GM12878 (cell line): ENCODE data around the gene BORCS6. TPM values are rescaled to one million over a fixed set of nuclear protein-coding genes. Genes with fewer than 3 reads are reported as not detected.
A peak's percentile ranks its signal among the peaks of the same experiment; 100 is the strongest.

Experiments
- FOXK2 ChIP-seq: fragments of 450-650 bp; IDR thresholded peaks from 2 replicates; pipeline ENCODE4 v1.6.1; 2017; ENCODE audit warnings: mild to moderate bottlenecking, moderate library complexity
- GABPA ChIP-seq: IDR thresholded peaks from 2 replicates; pipeline ENCODE4 v1.6.1; 2014; ENCODE audit warnings: antibody characterized with exemption, low read depth, mild to moderate bottlenecking, inconsistent platforms
- KAT2A ChIP-seq: conservative IDR thresholded peaks from 2 replicates; pipeline ENCODE4 v1.6.1; 2011; ENCODE audit warnings: low read depth, low read length; ENCODE audit not compliant: control insufficient read depth
- MEF2B ChIP-seq: fragments of 450-650 bp; IDR thresholded peaks from 2 replicates; pipeline ENCODE4 v1.6.1; 2018; ENCODE audit warnings: mild to moderate bottlenecking, moderate library complexity; ENCODE audit not compliant: partially characterized antibody, poor library complexity, severe bottlenecking
- MXI1 ChIP-seq: fragments of 150-350 bp; IDR thresholded peaks from 2 replicates; pipeline ENCODE4 v1.6.1; 2011; ENCODE audit warnings: low read depth, mild to moderate bottlenecking, inconsistent platforms, low read length, improper control_type of control experiment
- NR2C1 ChIP-seq: fragments of 450-650 bp; IDR thresholded peaks from 2 replicates; pipeline ENCODE4 v1.6.1; 2017; ENCODE audit warnings: antibody characterized with exemption, mild to moderate bottlenecking, moderate library complexity
- RAD21 ChIP-seq: IDR thresholded peaks from 2 replicates; pipeline ENCODE4 v1.6.1; 2011; ENCODE audit warnings: mild to moderate bottlenecking, low read depth, low read length, moderate library complexity; ENCODE audit not compliant: insufficient read depth
- RAD51 ChIP-seq: fragments of 450-650 bp; IDR thresholded peaks from 2 replicates; pipeline ENCODE4 v1.6.1; 2016; ENCODE audit warnings: moderate library complexity, mild to moderate bottlenecking, inconsistent platforms
- RCOR1 ChIP-seq: conservative IDR thresholded peaks from 2 replicates; pipeline ENCODE4 v1.6.1; 2012; ENCODE audit warnings: low read depth, low read length, improper control_type of control experiment
- TBL1XR1 ChIP-seq: IDR thresholded peaks from 2 replicates; pipeline ENCODE4 v1.6.1; 2012; ENCODE audit warnings: low read depth, low read length, improper control_type of control experiment
- YBX1 ChIP-seq: fragments of 450-650 bp; IDR thresholded peaks from 2 replicates; pipeline ENCODE4 v1.6.1; 2016; ENCODE audit warnings: antibody characterized with exemption
- ZNF207 ChIP-seq: fragments of 450-650 bp; IDR thresholded peaks from 2 replicates; pipeline ENCODE4 v1.6.1; 2014; ENCODE audit warnings: antibody characterized with exemption, mild to moderate bottlenecking, borderline replicate concordance
- ZNF384 ChIP-seq: IDR thresholded peaks from 2 replicates; pipeline ENCODE4 v1.6.1; 2012; ENCODE audit warnings: low read depth, mild to moderate bottlenecking, low read length, improper control_type of control experiment, borderline replicate concordance
- polyA plus RNA-seq, 11 experiments: library from polyadenylated mRNA; depleted of rRNA in 4 of 11; unstranded in 6 of 11; stranded (reverse) in 5 of 11; fragments of >200 nt; fragmentation: Nextera tagmentation in 4 of 11; fragmentation: Illumina TruSeq in 1 of 11; extraction: Ambion mirVana in 4 of 11; extraction: Trizol in 1 of 11; gene quantifications; 1 replicate in 1 of 11; 2 replicates in 10 of 11; pipeline versions ENCODE4 v1.2.1 to v1.2.3, GENCODE V29; 2011 to 2016; ENCODE audit warnings: inconsistent platforms in 2 of 11, missing spikeins in 2 of 11, low read depth in 1 of 11
- total RNA-seq, 4 experiments: library from RNA; depleted of rRNA in 3 of 4; stranded (reverse); fragments of >200 nt in 3 of 4; fragmentation: Illumina TruSeq in 1 of 4; extraction: Trizol in 1 of 4; gene quantifications; 2 replicates each; pipeline versions ENCODE4 v1.2.1 to v1.2.3, GENCODE V29; 2013 to 2021
- TF ChIP-seq, protein P1 (sequence below): fragments of 150-350 bp; IDR thresholded peaks from 2 replicates; pipeline ENCODE4 v1.6.1; 2016; ENCODE audit warnings: low read depth, low read length
- TF ChIP-seq, protein P2 (sequence below): IDR thresholded peaks from 2 replicates; pipeline ENCODE4 v1.6.1; 2011; ENCODE audit warnings: low read depth, mild to moderate bottlenecking, low read length, moderate library complexity, borderline replicate concordance; ENCODE audit errors: extremely low read depth
- TF ChIP-seq, protein P3 (sequence below): fragments of 450-650 bp; IDR thresholded peaks from 2 replicates; pipeline ENCODE4 v1.6.1; 2014; ENCODE audit warnings: mild to moderate bottlenecking
- TF ChIP-seq, protein P4 (sequence below): fragments of 450-650 bp; IDR thresholded peaks from 2 replicates; pipeline ENCODE4 v1.6.1; 2017; ENCODE audit warnings: mild to moderate bottlenecking
- TF ChIP-seq, protein P5 (sequence below): fragments of 450-650 bp; IDR thresholded peaks from 2 replicates; pipeline ENCODE4 v1.6.1; 2017; ENCODE audit warnings: mild to moderate bottlenecking, moderate library complexity

Gene BORCS6
- total and polyA plus RNA-seq, 10 of the 15 experiments (the other 5 are each of a cell fraction or from before 2014, with no cell fraction given): 0.37 to 14.1 (median 6.7) TPM

DNA sequence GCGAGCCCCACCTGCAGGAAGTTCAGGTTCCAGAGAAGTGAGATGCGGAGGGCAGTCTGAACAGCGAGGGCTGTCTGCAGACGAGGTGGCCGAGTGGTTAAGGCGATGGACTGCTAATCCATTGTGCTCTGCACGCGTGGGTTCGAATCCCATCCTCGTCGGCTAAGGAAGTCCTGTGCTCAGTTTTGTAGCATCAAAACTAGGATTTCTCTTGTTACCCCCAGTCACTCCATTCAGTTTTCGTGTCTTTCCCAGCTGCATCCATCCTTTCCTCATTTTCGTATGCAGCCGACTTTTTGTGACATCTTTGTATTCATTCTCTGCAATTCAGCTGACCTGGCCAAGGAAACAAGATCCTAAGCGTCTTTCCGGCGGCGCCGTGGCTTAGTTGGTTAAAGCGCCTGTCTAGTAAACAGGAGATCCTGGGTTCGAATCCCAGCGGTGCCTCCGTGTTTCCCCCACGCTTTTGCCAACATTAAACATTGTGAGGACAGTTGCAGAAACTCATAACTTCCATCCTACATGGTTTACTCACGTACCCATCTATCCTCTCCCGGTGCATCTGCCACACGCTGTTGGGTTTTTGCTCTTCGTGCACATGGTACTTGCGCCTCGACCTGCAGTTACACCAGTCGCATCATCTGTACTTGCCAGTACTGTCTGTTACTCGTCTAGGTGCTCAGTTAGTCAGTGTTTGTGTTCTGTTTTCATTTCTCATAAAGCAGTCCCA, 3.0 kb downstream of the BORCS6 start (continued):
- TF ChIP-seq, protein P1, sequence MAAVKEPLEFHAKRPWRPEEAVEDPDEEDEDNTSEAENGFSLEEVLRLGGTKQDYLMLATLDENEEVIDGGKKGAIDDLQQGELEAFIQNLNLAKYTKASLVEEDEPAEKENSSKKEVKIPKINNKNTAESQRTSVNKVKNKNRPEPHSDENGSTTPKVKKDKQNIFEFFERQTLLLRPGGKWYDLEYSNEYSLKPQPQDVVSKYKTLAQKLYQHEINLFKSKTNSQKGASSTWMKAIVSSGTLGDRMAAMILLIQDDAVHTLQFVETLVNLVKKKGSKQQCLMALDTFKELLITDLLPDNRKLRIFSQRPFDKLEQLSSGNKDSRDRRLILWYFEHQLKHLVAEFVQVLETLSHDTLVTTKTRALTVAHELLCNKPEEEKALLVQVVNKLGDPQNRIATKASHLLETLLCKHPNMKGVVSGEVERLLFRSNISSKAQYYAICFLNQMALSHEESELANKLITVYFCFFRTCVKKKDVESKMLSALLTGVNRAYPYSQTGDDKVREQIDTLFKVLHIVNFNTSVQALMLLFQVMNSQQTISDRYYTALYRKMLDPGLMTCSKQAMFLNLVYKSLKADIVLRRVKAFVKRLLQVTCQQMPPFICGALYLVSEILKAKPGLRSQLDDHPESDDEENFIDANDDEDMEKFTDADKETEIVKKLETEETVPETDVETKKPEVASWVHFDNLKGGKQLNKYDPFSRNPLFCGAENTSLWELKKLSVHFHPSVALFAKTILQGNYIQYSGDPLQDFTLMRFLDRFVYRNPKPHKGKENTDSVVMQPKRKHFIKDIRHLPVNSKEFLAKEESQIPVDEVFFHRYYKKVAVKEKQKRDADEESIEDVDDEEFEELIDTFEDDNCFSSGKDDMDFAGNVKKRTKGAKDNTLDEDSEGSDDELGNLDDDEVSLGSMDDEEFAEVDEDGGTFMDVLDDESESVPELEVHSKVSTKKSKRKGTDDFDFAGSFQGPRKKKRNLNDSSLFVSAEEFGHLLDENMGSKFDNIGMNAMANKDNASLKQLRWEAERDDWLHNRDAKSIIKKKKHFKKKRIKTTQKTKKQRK: no peak
- no peak for TF ChIP-seq MEF2B
- TF ChIP-seq, protein P2, sequence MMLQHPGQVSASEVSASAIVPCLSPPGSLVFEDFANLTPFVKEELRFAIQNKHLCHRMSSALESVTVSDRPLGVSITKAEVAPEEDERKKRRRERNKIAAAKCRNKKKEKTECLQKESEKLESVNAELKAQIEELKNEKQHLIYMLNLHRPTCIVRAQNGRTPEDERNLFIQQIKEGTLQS: no peak
- TF ChIP-seq RAD21: peak; percentile 10; the same call in 1 of the 2 replicates
- TF ChIP-seq NR2C1: no peak
- TF ChIP-seq, protein P3, sequence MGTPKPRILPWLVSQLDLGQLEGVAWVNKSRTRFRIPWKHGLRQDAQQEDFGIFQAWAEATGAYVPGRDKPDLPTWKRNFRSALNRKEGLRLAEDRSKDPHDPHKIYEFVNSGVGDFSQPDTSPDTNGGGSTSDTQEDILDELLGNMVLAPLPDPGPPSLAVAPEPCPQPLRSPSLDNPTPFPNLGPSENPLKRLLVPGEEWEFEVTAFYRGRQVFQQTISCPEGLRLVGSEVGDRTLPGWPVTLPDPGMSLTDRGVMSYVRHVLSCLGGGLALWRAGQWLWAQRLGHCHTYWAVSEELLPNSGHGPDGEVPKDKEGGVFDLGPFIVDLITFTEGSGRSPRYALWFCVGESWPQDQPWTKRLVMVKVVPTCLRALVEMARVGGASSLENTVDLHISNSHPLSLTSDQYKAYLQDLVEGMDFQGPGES: no peak
- peak; percentile 79 for TF ChIP-seq FOXK2
- TF ChIP-seq ZNF207: peak; percentile 26; the same call in 1 of the 2 replicates
- TF ChIP-seq YBX1: no peak
- no peak for TF ChIP-seq KAT2A
- TF ChIP-seq MXI1: no peak
- peak; percentile 69; the same call in 1 of the 2 replicates for TF ChIP-seq GABPA
- TF ChIP-seq, protein P4, sequence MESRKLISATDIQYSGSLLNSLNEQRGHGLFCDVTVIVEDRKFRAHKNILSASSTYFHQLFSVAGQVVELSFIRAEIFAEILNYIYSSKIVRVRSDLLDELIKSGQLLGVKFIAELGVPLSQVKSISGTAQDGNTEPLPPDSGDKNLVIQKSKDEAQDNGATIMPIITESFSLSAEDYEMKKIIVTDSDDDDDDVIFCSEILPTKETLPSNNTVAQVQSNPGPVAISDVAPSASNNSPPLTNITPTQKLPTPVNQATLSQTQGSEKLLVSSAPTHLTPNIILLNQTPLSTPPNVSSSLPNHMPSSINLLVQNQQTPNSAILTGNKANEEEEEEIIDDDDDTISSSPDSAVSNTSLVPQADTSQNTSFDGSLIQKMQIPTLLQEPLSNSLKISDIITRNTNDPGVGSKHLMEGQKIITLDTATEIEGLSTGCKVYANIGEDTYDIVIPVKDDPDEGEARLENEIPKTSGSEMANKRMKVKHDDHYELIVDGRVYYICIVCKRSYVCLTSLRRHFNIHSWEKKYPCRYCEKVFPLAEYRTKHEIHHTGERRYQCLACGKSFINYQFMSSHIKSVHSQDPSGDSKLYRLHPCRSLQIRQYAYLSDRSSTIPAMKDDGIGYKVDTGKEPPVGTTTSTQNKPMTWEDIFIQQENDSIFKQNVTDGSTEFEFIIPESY: no peak; the same call in 1 of the 2 replicates
- TF ChIP-seq TBL1XR1: peak; percentile 80
- TF ChIP-seq ZNF384: no peak
- TF ChIP-seq RAD51: peak; percentile 69
- TF ChIP-seq RCOR1: no peak
- TF ChIP-seq, protein P5, sequence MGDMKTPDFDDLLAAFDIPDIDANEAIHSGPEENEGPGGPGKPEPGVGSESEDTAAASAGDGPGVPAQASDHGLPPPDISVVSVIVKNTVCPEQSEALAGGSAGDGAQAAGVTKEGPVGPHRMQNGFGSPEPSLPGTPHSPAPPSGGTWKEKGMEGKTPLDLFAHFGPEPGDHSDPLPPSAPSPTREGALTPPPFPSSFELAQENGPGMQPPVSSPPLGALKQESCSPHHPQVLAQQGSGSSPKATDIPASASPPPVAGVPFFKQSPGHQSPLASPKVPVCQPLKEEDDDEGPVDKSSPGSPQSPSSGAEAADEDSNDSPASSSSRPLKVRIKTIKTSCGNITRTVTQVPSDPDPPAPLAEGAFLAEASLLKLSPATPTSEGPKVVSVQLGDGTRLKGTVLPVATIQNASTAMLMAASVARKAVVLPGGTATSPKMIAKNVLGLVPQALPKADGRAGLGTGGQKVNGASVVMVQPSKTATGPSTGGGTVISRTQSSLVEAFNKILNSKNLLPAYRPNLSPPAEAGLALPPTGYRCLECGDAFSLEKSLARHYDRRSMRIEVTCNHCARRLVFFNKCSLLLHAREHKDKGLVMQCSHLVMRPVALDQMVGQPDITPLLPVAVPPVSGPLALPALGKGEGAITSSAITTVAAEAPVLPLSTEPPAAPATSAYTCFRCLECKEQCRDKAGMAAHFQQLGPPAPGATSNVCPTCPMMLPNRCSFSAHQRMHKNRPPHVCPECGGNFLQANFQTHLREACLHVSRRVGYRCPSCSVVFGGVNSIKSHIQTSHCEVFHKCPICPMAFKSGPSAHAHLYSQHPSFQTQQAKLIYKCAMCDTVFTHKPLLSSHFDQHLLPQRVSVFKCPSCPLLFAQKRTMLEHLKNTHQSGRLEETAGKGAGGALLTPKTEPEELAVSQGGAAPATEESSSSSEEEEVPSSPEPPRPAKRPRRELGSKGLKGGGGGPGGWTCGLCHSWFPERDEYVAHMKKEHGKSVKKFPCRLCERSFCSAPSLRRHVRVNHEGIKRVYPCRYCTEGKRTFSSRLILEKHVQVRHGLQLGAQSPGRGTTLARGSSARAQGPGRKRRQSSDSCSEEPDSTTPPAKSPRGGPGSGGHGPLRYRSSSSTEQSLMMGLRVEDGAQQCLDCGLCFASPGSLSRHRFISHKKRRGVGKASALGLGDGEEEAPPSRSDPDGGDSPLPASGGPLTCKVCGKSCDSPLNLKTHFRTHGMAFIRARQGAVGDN: peak; percentile 56
